ENCODE measurements around the gene NKX2-1.

GRCh38 chr14:36513451-36514277 lies 6.4 kb downstream of the NKX2-1 start:
- TF ChIP-seq CTCF (IDR thresholded peaks at IDR 0.05) (no peak), EZH2 (IDR thresholded peaks at IDR 0.05; ENCODE audit: borderline replicate concordance, insufficient read depth, low read depth, low read length, poor library complexity, severe bottlenecking) (no peak)
